Upper lobe of left lung (tissue), 6 donors: ENCODE data around the gene CABP1. TPM values are rescaled to one million over a fixed set of nuclear protein-coding genes. Genes with fewer than 3 reads are reported as not detected.

Experiments used
- ATAC-seq, 2 donors: fragments of 200-7000 bp; cut with Tn5 transposase; one replicate each; pipeline ENCODE4 v1.9.1; 2022; ENCODE audit warnings: mild to moderate bottlenecking in 2 of 2, moderate library complexity in 2 of 2; ENCODE audit not compliant: low FRiP score in 2 of 2
- DNase-seq, 2 donors: peaks; one replicate each; pipeline ENCODE4 v3.0.0-alpha.2; 2019 to 2020
- H3K27ac ChIP-seq, 4 donors: fragments of 200-600 bp; sonication (generic); one replicate each; pipeline ENCODE4 v1.5.1; 2016 to 2019
- H3K27me3 ChIP-seq, 4 donors: fragments of 200-600 bp; sonication (generic); one replicate each; pipeline ENCODE4 v1.5.1; 2017 to 2019
- H3K36me3 ChIP-seq, 4 donors: fragments of 200-600 bp; sonication (generic); one replicate each; pipeline ENCODE4 v1.5.1; 2016 to 2019
- H3K4me1 ChIP-seq, 4 donors: fragments of 200-600 bp; sonication (generic); one replicate each; pipeline ENCODE4 v1.5.1; 2018 to 2019
- H3K4me3 ChIP-seq, 4 donors: fragments of 200-600 bp; sonication (generic); one replicate each; pipeline ENCODE4 v1.5.1; 2017 to 2019; ENCODE audit warnings: mild to moderate bottlenecking in 2 of 4, moderate library complexity in 1 of 4
- H3K9me3 ChIP-seq, 4 donors: fragments of 200-600 bp; sonication (generic); one replicate each; pipeline ENCODE4 v1.5.1; 2018 to 2019
- EP300 ChIP-seq, 4 donors: sonication (generic); formaldehyde crosslinking; IDR thresholded peaks; one replicate each; pipeline ENCODE4 v1.5.1; 2017; ENCODE audit warnings: antibody characterized with exemption in 4 of 4, control low read depth in 2 of 4
- POLR2A ChIP-seq, 4 donors: fragments of 450-650 bp; IDR thresholded peaks; one replicate each; pipeline ENCODE4 v1.5.1; 2016 to 2017; ENCODE audit warnings: antibody characterized with exemption in 4 of 4, mild to moderate bottlenecking in 2 of 4
- POLR2AphosphoS5 ChIP-seq, 2 donors: sonication (generic); formaldehyde crosslinking; IDR thresholded peaks; one replicate each; pipeline ENCODE4 v1.5.1; 2017; ENCODE audit warnings: antibody characterized with exemption in 2 of 2
- WGBS, 2 donors: methylation state at CpG; one replicate each; pipeline ENCODE4 v1.1.5; 2017 to 2018; 5-methylcytosine and 5-hydroxymethylcytosine counted together
- total RNA-seq, 6 donors: library from RNA; depleted of rRNA in 4 of 6; stranded (reverse); fragments of >200 nt in 4 of 6; gene quantifications; one replicate each; pipeline versions ENCODE4 v1.1.0 to v1.2.1, GENCODE V29; 2016 to 2021
- TF ChIP-seq, protein P1 (sequence below), 6 experiments: fragments of 450-650 bp in 4 of 6; fragments of 200-600 bp in 2 of 6; sonication (generic) in 2 of 6; IDR thresholded peaks; one replicate each; pipeline ENCODE4 v1.5.1; 2016 to 2019; ENCODE audit warnings: antibody characterized with exemption in 6 of 6
- donor health status: DM: no; HTN: no; CAD: no; lungs with moderate emphysema.
- donor health status: DM: no; HTN: yes; CAD: no; lungs with severe emphysema.

The CABP1 gene
- total RNA-seq, 6 donors from 2014 or later, result 1.2 to 2.1 TPM; not detected in 4

DNA sequence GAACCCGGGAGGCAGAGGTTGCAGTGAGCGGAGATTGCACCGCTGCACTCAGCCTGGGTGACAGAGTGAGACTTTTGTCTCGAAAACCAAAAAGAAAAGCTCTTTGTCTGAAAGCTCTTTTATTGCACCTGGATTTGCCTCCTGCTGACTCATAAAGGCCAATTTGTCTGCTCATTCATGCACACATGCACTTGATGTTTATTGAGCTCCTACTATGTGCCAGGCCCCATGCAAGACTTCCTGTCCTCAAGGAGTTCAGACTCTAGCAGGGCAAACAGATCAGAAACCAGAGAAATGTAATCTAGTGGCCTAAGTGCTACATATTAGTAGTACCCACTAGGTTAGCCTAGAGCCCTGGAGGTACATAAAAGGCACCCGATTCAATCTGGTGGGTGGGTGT is 30.2 kb downstream of the CABP1 start:
- 88 to 95% methylated on average over 5 of the region's 5 CpGs for WGBS, 2 donors
- no peaks in the 10 kb centered on the region for H3K4me1 ChIP-seq
- H3K27ac ChIP-seq, result no peak overlapping the region
- H3K36me3 ChIP-seq, result no peaks in the 10 kb centered on the region
- H3K4me3 ChIP-seq, result no peak overlapping the region
- no peak for ATAC-seq
- no peaks in the 10 kb centered on the region for H3K27me3 ChIP-seq
- DNase-seq, result no peak
- H3K9me3 ChIP-seq, result no peaks in the 10 kb centered on the region
- TF ChIP-seq POLR2AphosphoS5 (IDR thresholded peaks at IDR 0.05) (no peak), POLR2A (IDR thresholded peaks at IDR 0.05) (no peak), EP300 (IDR thresholded peaks at IDR 0.05) (no peak)
- TF ChIP-seq, protein P1, sequence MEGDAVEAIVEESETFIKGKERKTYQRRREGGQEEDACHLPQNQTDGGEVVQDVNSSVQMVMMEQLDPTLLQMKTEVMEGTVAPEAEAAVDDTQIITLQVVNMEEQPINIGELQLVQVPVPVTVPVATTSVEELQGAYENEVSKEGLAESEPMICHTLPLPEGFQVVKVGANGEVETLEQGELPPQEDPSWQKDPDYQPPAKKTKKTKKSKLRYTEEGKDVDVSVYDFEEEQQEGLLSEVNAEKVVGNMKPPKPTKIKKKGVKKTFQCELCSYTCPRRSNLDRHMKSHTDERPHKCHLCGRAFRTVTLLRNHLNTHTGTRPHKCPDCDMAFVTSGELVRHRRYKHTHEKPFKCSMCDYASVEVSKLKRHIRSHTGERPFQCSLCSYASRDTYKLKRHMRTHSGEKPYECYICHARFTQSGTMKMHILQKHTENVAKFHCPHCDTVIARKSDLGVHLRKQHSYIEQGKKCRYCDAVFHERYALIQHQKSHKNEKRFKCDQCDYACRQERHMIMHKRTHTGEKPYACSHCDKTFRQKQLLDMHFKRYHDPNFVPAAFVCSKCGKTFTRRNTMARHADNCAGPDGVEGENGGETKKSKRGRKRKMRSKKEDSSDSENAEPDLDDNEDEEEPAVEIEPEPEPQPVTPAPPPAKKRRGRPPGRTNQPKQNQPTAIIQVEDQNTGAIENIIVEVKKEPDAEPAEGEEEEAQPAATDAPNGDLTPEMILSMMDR (IDR thresholded peaks at IDR 0.05), result no peak

DNA sequence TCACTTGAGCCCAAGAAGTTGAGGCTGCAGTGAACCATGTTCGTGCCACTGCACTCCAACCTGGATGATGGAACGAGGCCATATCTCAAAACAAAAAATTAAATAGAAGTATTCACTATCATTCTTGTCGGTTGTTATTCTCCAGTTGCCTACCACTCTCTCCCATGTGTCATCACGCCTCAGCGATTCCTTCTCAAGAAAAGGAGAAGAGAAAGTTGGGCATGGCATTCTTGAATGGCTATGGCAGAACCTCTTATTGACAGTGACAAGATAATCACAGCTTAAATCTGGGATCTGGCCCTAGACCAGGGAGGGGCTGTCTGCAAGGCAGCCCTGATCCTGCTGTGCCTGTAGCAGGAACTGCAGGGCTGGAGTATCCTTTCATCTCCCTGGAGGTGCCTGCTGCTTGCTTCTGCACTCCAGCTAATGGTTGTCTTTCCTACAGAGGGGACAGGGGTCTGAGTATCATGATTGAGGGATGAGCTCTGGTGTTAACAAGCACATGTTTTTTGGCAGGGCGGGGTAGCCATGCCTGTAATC is 33.7 kb downstream of the CABP1 start:
- Histone ChIP-seq H3K27ac (no peak overlapping the region), H3K4me3 (no peak overlapping the region), H3K9me3 (no peaks in the 10 kb centered on the region), H3K36me3 (no peaks in the 10 kb centered on the region), H3K27me3 (no peaks in the 10 kb centered on the region), H3K4me1 (peaks cover 0 to 12% (median 3%) of the 10 kb centered on the region in 4 donors)
- 84 to 89% methylated on average over 6 of the region's 6 CpGs for WGBS, 2 donors
- ATAC-seq, result no peak
- TF ChIP-seq EP300 (IDR thresholded peaks at IDR 0.05) (no peak), POLR2A (IDR thresholded peaks at IDR 0.05) (no peak), POLR2AphosphoS5 (IDR thresholded peaks at IDR 0.05) (no peak)
- TF ChIP-seq, protein P1 (IDR thresholded peaks at IDR 0.05), result no peak
- no peak for DNase-seq

GRCh38 chr12:120677765-120678473 is 37.5 kb downstream of the CABP1 start:
- Histone ChIP-seq H3K9me3 (no peaks in the 10 kb centered on the region), H3K4me3 (no peak overlapping the region), H3K4me1 (peaks cover 0 to 12% (median 3%) of the 10 kb centered on the region in 4 donors), H3K27me3 (no peaks in the 10 kb centered on the region), H3K27ac (peak overlapping the region in 2 of 4 donors; percentile 65), H3K36me3 (no peaks in the 10 kb centered on the region)
- TF ChIP-seq, protein P1 (IDR thresholded peaks at IDR 0.05), result no peak
- TF ChIP-seq POLR2AphosphoS5 (IDR thresholded peaks at IDR 0.05), result peak; percentile 26 to 59
- 49 to 51% methylated on average over 7 of the region's 7 CpGs for WGBS, 2 donors
- DNase-seq, result no peak
- ATAC-seq, result no peak

- Histone ChIP-seq H3K27me3 (no peaks in the 10 kb centered on the region), H3K36me3 (no peaks in the 10 kb centered on the region), H3K4me1 (peaks cover 0 to 12% (median 3%) of the 10 kb centered on the region in 4 donors), H3K27ac (peak overlapping the region in 1 of 4 donors; percentile 65), H3K9me3 (no peaks in the 10 kb centered on the region), H3K4me3 (no peak overlapping the region)
- TF ChIP-seq EP300 (IDR thresholded peaks at IDR 0.05) (no peak), POLR2A (IDR thresholded peaks at IDR 0.05) (no peak), POLR2AphosphoS5 (IDR thresholded peaks at IDR 0.05) (no peak)
- TF ChIP-seq, protein P1 (IDR thresholded peaks at IDR 0.05), result no peak
- DNase-seq, result no peak
- no peak for ATAC-seq
- 59 to 68% methylated on average over 8 of the region's 8 CpGs for WGBS, 2 donors
These were observed 38.1 kb downstream of the CABP1 start for GRCh38 chr12:120678572-120678971.
